Caco-2 (cell line): Measurements from ENCODE around the gene KCTD21. TPM values are rescaled to one million over a fixed set of nuclear protein-coding genes. Genes with fewer than 3 reads are reported as not detected.

ENCODE experiments used
- BruUV-seq: library from RNA; stranded (reverse); fragments of 400-500 nt; replicated peaks from 2 replicates; lab custom pipeline; 2021; lab: Mats Ljungman, UMichigan
- CTCF ChIA-PET: fragments of 300-600 bp; sonication (Branson Sonifier 250); formaldehyde crosslinking; loops from one replicate; lab custom pipeline; 2022; ENCODE audit warnings: antibody characterized with exemption; lab: Charles Lee
- POLR2A ChIA-PET: fragments of 300-600 bp; sonication (Branson Sonifier 250); formaldehyde crosslinking; loops from one replicate; lab custom pipeline; 2022; ENCODE audit warnings: antibody characterized with exemption; lab: Charles Lee
- DNase-seq, 2 experiments: peaks; one replicate each; pipeline versions ENCODE4 v3.0.0 to v3.0.0-alpha.2; 2020 to 2022
- H3K27me3 ChIP-seq: replicated peaks from 2 replicates; pipeline ENCODE4 v1.6.0; 2011; ENCODE audit warnings: low read length; ENCODE audit not compliant: control insufficient read depth, insufficient read depth
- H3K36me3 ChIP-seq: 2 replicates; pipeline ENCODE4 v1.5.1; 2011; ENCODE audit warnings: low read length; ENCODE audit not compliant: control insufficient read depth, insufficient read depth
- H3K4me1 ChIP-seq: fragments of 250-450 bp; sonication (Bioruptor Pico); 2 replicates; pipeline ENCODE4 v1.5.1; 2020; ENCODE audit warnings: mild to moderate bottlenecking
- H3K4me3 ChIP-seq: 2 replicates; pipeline ENCODE4 v1.5.1; 2011; ENCODE audit warnings: low read depth, mild to moderate bottlenecking, control low read depth, low read length
- H3K9me3 ChIP-seq: fragments of 250-450 bp; sonication (Bioruptor Pico); 2 replicates; pipeline ENCODE4 v1.5.1; 2020; ENCODE audit warnings: mild to moderate bottlenecking, moderate library complexity
- H3K27ac Mint-ChIP-seq: one replicate; pipeline ENCODE4 v1.8.0; 2022; ENCODE audit warnings: mixed read lengths; ENCODE audit not compliant: unreplicated experiment
- H3K27me3 Mint-ChIP-seq: one replicate; pipeline ENCODE4 v1.8.0; 2022; ENCODE audit warnings: mixed read lengths; ENCODE audit not compliant: insufficient read depth, unreplicated experiment
- H3K36me3 Mint-ChIP-seq: one replicate; pipeline ENCODE4 v1.8.0; 2022; ENCODE audit warnings: mild to moderate bottlenecking, mixed read lengths; ENCODE audit not compliant: insufficient read depth, unreplicated experiment
- H3K4me1 Mint-ChIP-seq: one replicate; pipeline ENCODE4 v1.8.0; 2022; ENCODE audit warnings: low read depth, mixed read lengths; ENCODE audit not compliant: unreplicated experiment
- H3K4me3 Mint-ChIP-seq: one replicate; pipeline ENCODE4 v1.8.0; 2022; ENCODE audit warnings: mild to moderate bottlenecking, moderate library complexity, mixed read lengths; ENCODE audit not compliant: unreplicated experiment
- H3K9me3 Mint-ChIP-seq: one replicate; pipeline ENCODE4 v1.8.0; 2022; ENCODE audit warnings: mixed read lengths; ENCODE audit not compliant: unreplicated experiment
- CTCF ChIP-seq, 2 experiments: fragments of 200-600 bp in 1 of 2; IDR thresholded peaks; 1 replicate in 1 of 2; 2 replicates in 1 of 2; pipeline versions ENCODE4 v1.5.1 to v1.8.0; 2011 to 2022; ENCODE audit warnings: antibody characterized with exemption in 1 of 2, control low read depth in 1 of 2, inconsistent platforms in 1 of 2, low read depth in 1 of 2, low read length in 1 of 2, mild to moderate bottlenecking in 1 of 2, moderate library complexity in 1 of 2; ENCODE audit not compliant: insufficient read depth in 1 of 2, severe bottlenecking in 1 of 2, unreplicated experiment in 1 of 2
- intact Hi-C: fragments of 100-400 bp; cut with micrococcal nuclease; formaldehyde crosslinking; loops from one replicate; pipeline ENCODE4 v1.10.0; 2022; ENCODE audit not compliant: unreplicated experiment
- total RNA-seq: library from RNA; stranded (reverse); gene quantifications from 2 replicates; pipeline ENCODE4 v1.2.3, GENCODE V29; 2022

The KCTD21 gene
- total RNA-seq, 1 experiment from 2014 or later: 6.4 TPM

DNA sequence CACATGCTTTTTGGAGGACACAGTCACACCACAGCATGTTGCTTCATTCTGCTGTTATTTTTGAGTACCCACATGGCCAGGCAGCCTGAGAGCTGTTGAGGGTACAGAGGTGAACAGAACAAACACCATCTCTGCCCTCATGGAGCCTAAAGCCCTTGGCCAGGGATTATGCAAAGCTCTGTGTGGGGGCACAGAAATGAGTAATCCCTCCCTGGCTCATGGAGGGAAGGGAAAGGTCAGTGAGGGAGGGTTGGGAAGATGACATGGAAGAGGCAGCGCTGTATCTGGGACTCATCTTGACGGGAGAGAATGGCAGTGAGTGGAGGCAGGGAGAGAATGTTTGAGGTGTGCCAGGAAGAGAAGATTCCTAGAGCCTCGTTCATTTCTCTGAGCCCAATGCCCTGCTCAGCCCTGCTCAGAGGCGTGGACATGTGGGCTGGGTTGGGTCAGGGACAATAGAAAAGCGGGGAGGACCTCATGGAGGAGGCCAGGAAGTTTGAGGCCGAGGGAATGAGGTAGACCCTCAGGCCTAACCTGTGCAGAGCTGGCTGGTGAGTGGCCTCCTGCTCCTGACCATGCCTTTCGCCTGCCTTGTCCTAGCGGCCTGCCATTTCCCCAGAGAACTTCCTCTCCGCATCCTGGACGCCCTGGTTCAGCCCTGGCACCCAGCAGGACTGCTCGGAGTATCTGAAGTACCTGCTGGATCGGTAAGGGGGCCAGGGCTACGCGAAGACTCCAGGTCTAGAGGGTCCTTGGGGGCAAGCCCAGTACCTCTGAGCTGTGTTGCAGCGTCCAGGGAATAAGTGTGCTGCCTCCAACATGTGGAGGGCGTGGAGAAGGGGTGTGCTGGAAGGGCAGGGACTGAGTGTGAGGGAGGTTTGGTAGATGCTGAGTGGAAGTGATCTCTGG is 20.1 kb upstream of the KCTD21 start:
- Histone ChIP-seq H3K9me3 (no peaks in the 10 kb centered on the region), H3K36me3 (no peaks in the 10 kb centered on the region), H3K27me3 (no peaks in the 10 kb centered on the region), H3K4me3 (no peak overlapping the region), H3K4me1 (no peaks in the 10 kb centered on the region)
- no TSS peak for BruUV-seq
- Mint-ChIP-seq H3K9me3 (no peaks in the 10 kb centered on the region), H3K4me1 (no peaks in the 10 kb centered on the region), H3K4me3 (no peak overlapping the region), H3K36me3 (peaks cover 70% of the 10 kb centered on the region), H3K27ac (peak overlapping the region; percentile 7), H3K27me3 (no peaks in the 10 kb centered on the region)
- TF ChIP-seq CTCF (IDR thresholded peaks at IDR 0.05; ENCODE audit: insufficient read depth in 1 of 2, low read depth in 1 of 2, low read length in 1 of 2, severe bottlenecking in 1 of 2, unreplicated experiment in 1 of 2): no peak
- ChIA-PET POLR2A (no interaction called here), CTCF (no interaction called here)
- DNase-seq: no peak
- intact Hi-C loops: no loop called here

GRCh38 chr11:78207532-78208256 is 19.3 kb upstream of the KCTD21 start:
- TF ChIP-seq CTCF (IDR thresholded peaks at IDR 0.05; ENCODE audit: insufficient read depth in 1 of 2, low read depth in 1 of 2, low read length in 1 of 2, severe bottlenecking in 1 of 2, unreplicated experiment in 1 of 2): no peak
- no peaks in the 10 kb centered on the region for H3K27me3 Mint-ChIP-seq
- peaks cover 3% of the 10 kb centered on the region; the same call in 1 of the 2 replicates for H3K4me1 ChIP-seq
- H3K9me3 ChIP-seq: no peaks in the 10 kb centered on the region
- H3K36me3 Mint-ChIP-seq: peaks cover 72% of the 10 kb centered on the region
- DNase-seq: no peak
- peak overlapping the region; percentile 25 for H3K27ac Mint-ChIP-seq
- CTCF ChIA-PET: no interaction called here
- BruUV-seq: no TSS peak
- intact Hi-C loops: no loop called here
- POLR2A ChIA-PET: no interaction called here
- no peaks in the 10 kb centered on the region for H3K9me3 Mint-ChIP-seq
- H3K27me3 ChIP-seq: no peaks in the 10 kb centered on the region
- H3K36me3 ChIP-seq: no peaks in the 10 kb centered on the region
- H3K4me1 Mint-ChIP-seq: no peaks in the 10 kb centered on the region
- no peak overlapping the region for H3K4me3 Mint-ChIP-seq
- H3K4me3 ChIP-seq: no peak overlapping the region

DNA sequence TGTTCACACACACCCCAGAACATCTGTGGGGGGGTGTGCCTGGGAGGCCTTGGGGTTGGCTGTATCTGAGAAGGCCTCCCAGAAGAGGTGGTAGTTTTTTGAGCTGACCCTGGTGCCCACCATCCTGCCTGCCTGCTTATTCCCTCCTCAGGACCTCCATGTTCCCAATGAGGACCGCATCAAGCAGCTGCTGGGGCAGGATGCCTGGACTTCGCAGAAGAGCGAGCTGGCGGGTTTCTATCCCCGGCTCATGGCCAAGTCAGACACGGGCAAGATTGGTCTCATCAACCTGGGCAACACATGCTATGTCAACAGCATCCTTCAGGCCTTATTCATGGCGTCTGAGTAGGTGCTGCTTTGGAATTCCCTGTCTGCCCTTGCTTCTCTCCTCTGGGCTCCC is 17.3 kb upstream of the KCTD21 start:
- ChIA-PET POLR2A (no interaction called here), CTCF (interaction anchor here (0.6 kb wide), 1 partner anchor 67 kb away, joined by 4 read pairs; no protein-coding TSS in a partner anchor)
- Histone ChIP-seq H3K4me1 (peaks cover 15% of the 10 kb centered on the region; the same call in 1 of the 2 replicates), H3K36me3 (no peaks in the 10 kb centered on the region), H3K27me3 (no peaks in the 10 kb centered on the region), H3K9me3 (no peaks in the 10 kb centered on the region), H3K4me3 (no peak overlapping the region)
- intact Hi-C loops: no loop called here
- peaks cover 6% of the 10 kb centered on the region for H3K4me1 Mint-ChIP-seq
- DNase-seq: no peak
- H3K27me3 Mint-ChIP-seq: no peaks in the 10 kb centered on the region
- H3K27ac Mint-ChIP-seq: no peak overlapping the region
- no TSS peak for BruUV-seq
- no peak for TF ChIP-seq CTCF (IDR thresholded peaks at IDR 0.05; ENCODE audit: insufficient read depth in 1 of 2, low read depth in 1 of 2, low read length in 1 of 2, severe bottlenecking in 1 of 2, unreplicated experiment in 1 of 2)
- no peak overlapping the region for H3K4me3 Mint-ChIP-seq
- H3K36me3 Mint-ChIP-seq: peaks cover 54% of the 10 kb centered on the region
- no peaks in the 10 kb centered on the region for H3K9me3 Mint-ChIP-seq
